H1 (cell line): ENCODE results near the gene SCNN1B.
"Not testable (repeated sequence)": the region's sequence is repeated elsewhere in the genome, so short reads cannot be mapped to it uniquely, and the experiment has no call there.

ENCODE experiments used
- EP300 ChIP-seq, 2 experiments: IDR thresholded peaks; 1 replicate in 1 of 2; 2 replicates in 1 of 2; pipeline ENCODE4 v1.6.1; 2011 to 2012; ENCODE audit warnings: low read depth in 2 of 2, low read length in 2 of 2, mild to moderate bottlenecking in 2 of 2, borderline replicate concordance in 1 of 2, inconsistent platforms in 1 of 2, moderate library complexity in 1 of 2
- EZH2 ChIP-seq: fragments of 200-600 bp; sonication (generic); IDR thresholded peaks from 2 replicates; pipeline ENCODE4 v1.7.1; 2012; ENCODE audit warnings: low read depth, mild to moderate bottlenecking, moderate library complexity, low read length, inconsistent platforms; ENCODE audit not compliant: severe bottlenecking
- GABPA ChIP-seq: IDR thresholded peaks from 2 replicates; pipeline ENCODE4 v1.6.1; 2011; ENCODE audit warnings: mild to moderate bottlenecking, low read length, moderate library complexity, borderline replicate concordance; ENCODE audit not compliant: insufficient read depth
- GTF2F1 ChIP-seq: IDR thresholded peaks from 2 replicates; pipeline ENCODE4 v1.6.1; 2012; ENCODE audit warnings: low read depth, low read length, improper control_type of control experiment, borderline replicate concordance
- HDAC2 ChIP-seq, 2 experiments: fragments of 300-600 bp in 1 of 2; sonication (generic) in 1 of 2; IDR thresholded peaks; 2 replicates each; pipeline ENCODE4 v1.6.1; 2011 to 2012; ENCODE audit warnings: low read depth in 2 of 2, low read length in 2 of 2, mild to moderate bottlenecking in 2 of 2, moderate library complexity in 2 of 2, borderline replicate concordance in 1 of 2, inconsistent platforms in 1 of 2
- KDM5A ChIP-seq: fragments of 200-600 bp; IDR thresholded peaks from 2 replicates; pipeline ENCODE4 v1.7.1; 2012; ENCODE audit warnings: mild to moderate bottlenecking, low read length, inconsistent platforms, mixed read lengths
- SRF ChIP-seq: IDR thresholded peaks from 2 replicates; pipeline ENCODE4 v1.6.1; 2011; ENCODE audit warnings: mild to moderate bottlenecking, low read depth, low read length, moderate library complexity
- ZNF274 ChIP-seq: IDR thresholded peaks from 2 replicates; pipeline ENCODE4 v1.7.0; 2012; ENCODE audit warnings: low read length, borderline replicate concordance; ENCODE audit errors: extremely low read depth
- TF ChIP-seq, protein P1 (sequence below): IDR thresholded peaks from 2 replicates; pipeline ENCODE4 v1.6.1; 2012; ENCODE audit warnings: inconsistent platforms
- TF ChIP-seq, protein P2 (sequence below), 3 experiments: IDR thresholded peaks; 1 replicate in 2 of 3; 2 replicates in 1 of 3; pipeline versions ENCODE4 v1.5.1 to v1.6.1; 2011; ENCODE audit warnings: low read length in 3 of 3, mild to moderate bottlenecking in 3 of 3, inconsistent platforms in 2 of 3, low read depth in 1 of 3, moderate library complexity in 1 of 3; ENCODE audit not compliant: insufficient read depth in 1 of 3; ENCODE audit errors: control extremely low read depth in 1 of 3
- TF ChIP-seq, protein P3 (sequence below): IDR thresholded peaks from 2 replicates; pipeline ENCODE4 v1.6.1; 2011; ENCODE audit warnings: low read length, improper control_type of control experiment

DNA sequence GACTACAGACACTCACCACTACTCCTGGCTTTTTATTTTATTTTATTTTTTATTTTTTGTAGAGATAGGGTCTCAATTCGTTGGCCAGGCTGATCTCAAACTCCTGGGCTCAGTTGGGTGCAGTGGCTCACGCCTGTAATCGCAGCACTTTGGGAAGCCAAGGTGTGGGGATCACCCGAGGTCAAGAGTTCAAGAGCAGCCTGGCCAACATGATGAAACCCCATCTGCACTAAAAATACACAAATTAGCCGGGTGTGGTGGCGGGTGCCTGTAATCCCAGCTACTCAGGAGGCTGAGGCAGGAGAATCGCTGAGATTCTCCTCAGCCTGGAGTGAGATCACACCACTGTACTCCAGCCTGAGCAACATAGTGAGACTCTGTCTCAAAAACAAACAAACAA lies 64.2 kb downstream of the SCNN1B start:
- TF ChIP-seq, protein P1, sequence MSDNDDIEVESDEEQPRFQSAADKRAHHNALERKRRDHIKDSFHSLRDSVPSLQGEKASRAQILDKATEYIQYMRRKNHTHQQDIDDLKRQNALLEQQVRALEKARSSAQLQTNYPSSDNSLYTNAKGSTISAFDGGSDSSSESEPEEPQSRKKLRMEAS: not testable (repeated sequence)
- not testable (repeated sequence) for TF ChIP-seq EZH2; SRF; ZNF274; HDAC2 (IDR thresholded peaks at IDR 0.05; ENCODE audit: borderline replicate concordance in 1 of 2, low read depth in 2 of 2, low read length in 2 of 2); KDM5A; EP300 (IDR thresholded peaks at IDR 0.05; ENCODE audit: borderline replicate concordance in 1 of 2, low read depth in 2 of 2, low read length in 2 of 2); GTF2F1; GABPA
- TF ChIP-seq, protein P2, sequence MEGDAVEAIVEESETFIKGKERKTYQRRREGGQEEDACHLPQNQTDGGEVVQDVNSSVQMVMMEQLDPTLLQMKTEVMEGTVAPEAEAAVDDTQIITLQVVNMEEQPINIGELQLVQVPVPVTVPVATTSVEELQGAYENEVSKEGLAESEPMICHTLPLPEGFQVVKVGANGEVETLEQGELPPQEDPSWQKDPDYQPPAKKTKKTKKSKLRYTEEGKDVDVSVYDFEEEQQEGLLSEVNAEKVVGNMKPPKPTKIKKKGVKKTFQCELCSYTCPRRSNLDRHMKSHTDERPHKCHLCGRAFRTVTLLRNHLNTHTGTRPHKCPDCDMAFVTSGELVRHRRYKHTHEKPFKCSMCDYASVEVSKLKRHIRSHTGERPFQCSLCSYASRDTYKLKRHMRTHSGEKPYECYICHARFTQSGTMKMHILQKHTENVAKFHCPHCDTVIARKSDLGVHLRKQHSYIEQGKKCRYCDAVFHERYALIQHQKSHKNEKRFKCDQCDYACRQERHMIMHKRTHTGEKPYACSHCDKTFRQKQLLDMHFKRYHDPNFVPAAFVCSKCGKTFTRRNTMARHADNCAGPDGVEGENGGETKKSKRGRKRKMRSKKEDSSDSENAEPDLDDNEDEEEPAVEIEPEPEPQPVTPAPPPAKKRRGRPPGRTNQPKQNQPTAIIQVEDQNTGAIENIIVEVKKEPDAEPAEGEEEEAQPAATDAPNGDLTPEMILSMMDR (IDR thresholded peaks at IDR 0.05; ENCODE audit: control extremely low read depth in 1 of 3, insufficient read depth in 1 of 3, low read depth in 1 of 3, low read length in 3 of 3): not testable (repeated sequence)
- TF ChIP-seq, protein P3, sequence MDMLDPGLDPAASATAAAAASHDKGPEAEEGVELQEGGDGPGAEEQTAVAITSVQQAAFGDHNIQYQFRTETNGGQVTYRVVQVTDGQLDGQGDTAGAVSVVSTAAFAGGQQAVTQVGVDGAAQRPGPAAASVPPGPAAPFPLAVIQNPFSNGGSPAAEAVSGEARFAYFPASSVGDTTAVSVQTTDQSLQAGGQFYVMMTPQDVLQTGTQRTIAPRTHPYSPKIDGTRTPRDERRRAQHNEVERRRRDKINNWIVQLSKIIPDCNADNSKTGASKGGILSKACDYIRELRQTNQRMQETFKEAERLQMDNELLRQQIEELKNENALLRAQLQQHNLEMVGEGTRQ: not testable (repeated sequence)
